Left ventricle myocardium inferior (tissue), 1 donor: Measurements from ENCODE around the gene BMP7. TPM values are rescaled to one million over a fixed set of nuclear protein-coding genes. Genes with fewer than 3 reads are reported as not detected.
"Not testable (repeated sequence)": the region's sequence is repeated elsewhere in the genome, so short reads cannot be mapped to it uniquely, and the experiment has no call there.

Experiments used
- DNase-seq: peaks from one replicate; pipeline ENCODE4 v3.0.0-alpha.2; 2020
- H3K27ac ChIP-seq: fragments of 200-600 bp; replicated peaks from 2 replicates; pipeline ENCODE4 v1.8.0; 2021
- H3K27me3 ChIP-seq: fragments of 200-600 bp; 2 replicates; pipeline ENCODE4 v1.8.0; 2021; ENCODE audit warnings: low read depth
- H3K36me3 ChIP-seq: fragments of 200-600 bp; 2 replicates; pipeline ENCODE4 v1.8.0; 2021
- H3K4me1 ChIP-seq: fragments of 200-600 bp; 2 replicates; pipeline ENCODE4 v1.8.0; 2021
- H3K4me3 ChIP-seq: fragments of 200-600 bp; 2 replicates; pipeline ENCODE4 v1.8.0; 2021; ENCODE audit warnings: mild to moderate bottlenecking, moderate library complexity
- H3K9me3 ChIP-seq: fragments of 200-600 bp; replicated peaks from 2 replicates; pipeline ENCODE4 v1.8.0; 2021
- intact Hi-C: fragments of 100-400 bp; cut with micrococcal nuclease; formaldehyde crosslinking; loops from one replicate; pipeline ENCODE4 v1.11.0; 2022
- total RNA-seq: library from RNA; stranded (reverse); fragmentation: NEBNext Ultra II Directional; extraction: Animal tissue kit (Norgen Biotek cat#: 25700); gene quantifications from one replicate; pipeline ENCODE4 v1.2.1, GENCODE V29; 2021
- TF ChIP-seq, protein P1 (sequence below): fragments of 200-600 bp; IDR thresholded peaks from 2 replicates; pipeline ENCODE4 v1.8.0; 2021; ENCODE audit warnings: antibody characterized with exemption, mild to moderate bottlenecking, borderline replicate concordance
- donor health status: DM: no; HTN: yes; CAD: no; lungs with severe emphysema.

Gene BMP7
- total RNA-seq, 1 donor from 2014 or later = 19.9 TPM

DNA sequence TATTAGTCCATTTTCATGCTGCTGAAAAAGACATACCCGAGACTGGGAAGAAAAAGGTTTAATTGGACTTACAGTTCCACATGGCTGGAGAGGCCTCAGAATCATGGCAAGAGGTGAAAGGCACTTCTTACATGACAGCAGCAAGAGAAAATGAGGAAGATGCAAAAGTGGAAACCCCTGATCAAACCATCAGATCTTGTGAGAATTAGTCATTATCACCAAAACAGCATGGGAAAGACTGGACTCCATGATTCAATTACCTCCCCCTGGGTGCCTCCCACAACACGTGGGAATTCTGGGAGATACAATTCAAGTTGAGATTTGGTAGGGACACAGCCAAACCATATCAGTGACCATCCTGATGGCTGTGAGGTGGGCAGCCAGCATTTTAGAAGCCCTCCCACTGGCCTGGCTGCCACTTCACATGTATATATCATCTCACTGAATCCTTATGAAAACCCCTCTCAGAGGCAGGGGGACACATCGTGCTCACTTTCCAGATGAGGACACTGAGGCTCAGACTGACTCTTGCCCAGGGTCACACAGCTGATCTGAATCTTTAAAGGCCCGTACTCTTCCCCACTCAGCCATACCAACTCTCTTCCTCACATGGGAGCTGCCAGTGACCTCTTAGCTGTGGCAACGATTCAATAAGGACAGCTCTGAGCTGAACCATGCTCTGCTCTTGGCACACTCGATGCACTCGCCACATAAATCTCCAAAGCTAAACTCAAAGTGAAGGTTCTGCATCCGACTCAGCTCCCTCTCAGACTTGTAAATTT, 25.7 kb downstream of the BMP7 start:
- Histone ChIP-seq H3K27ac (no peak overlapping the region), H3K9me3 (no peaks in the 10 kb centered on the region), H3K27me3 (no peaks in the 10 kb centered on the region), H3K4me3 (no peak overlapping the region), H3K4me1 (peaks cover 20% of the 10 kb centered on the region), H3K36me3 (no peaks in the 10 kb centered on the region)
- intact Hi-C loops = no loop called here
- TF ChIP-seq, protein P1, sequence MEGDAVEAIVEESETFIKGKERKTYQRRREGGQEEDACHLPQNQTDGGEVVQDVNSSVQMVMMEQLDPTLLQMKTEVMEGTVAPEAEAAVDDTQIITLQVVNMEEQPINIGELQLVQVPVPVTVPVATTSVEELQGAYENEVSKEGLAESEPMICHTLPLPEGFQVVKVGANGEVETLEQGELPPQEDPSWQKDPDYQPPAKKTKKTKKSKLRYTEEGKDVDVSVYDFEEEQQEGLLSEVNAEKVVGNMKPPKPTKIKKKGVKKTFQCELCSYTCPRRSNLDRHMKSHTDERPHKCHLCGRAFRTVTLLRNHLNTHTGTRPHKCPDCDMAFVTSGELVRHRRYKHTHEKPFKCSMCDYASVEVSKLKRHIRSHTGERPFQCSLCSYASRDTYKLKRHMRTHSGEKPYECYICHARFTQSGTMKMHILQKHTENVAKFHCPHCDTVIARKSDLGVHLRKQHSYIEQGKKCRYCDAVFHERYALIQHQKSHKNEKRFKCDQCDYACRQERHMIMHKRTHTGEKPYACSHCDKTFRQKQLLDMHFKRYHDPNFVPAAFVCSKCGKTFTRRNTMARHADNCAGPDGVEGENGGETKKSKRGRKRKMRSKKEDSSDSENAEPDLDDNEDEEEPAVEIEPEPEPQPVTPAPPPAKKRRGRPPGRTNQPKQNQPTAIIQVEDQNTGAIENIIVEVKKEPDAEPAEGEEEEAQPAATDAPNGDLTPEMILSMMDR = no peak
- DNase-seq = no peak

DNA sequence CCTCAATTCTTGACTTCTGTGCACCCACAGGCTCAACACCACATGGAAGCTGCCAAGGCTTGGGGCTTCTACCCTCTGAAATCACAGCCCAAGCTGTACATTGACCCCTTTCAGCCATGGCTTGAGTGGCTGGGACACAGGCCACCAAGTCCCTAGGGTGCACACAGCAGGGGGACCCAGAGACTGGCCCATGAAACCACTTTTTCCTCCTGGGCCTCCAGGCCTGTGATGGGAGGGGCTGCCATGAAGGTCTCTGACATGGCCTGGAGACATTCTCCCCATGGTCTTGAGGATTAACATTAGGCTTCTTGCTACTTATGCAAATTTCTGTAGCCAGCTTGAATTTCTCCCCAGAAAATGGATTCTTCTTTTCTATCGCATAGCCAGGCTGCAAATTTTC, 26.7 kb downstream of the BMP7 start:
- not testable (repeated sequence) for DNase-seq, H3K36me3 ChIP-seq, H3K27ac ChIP-seq

DNA sequence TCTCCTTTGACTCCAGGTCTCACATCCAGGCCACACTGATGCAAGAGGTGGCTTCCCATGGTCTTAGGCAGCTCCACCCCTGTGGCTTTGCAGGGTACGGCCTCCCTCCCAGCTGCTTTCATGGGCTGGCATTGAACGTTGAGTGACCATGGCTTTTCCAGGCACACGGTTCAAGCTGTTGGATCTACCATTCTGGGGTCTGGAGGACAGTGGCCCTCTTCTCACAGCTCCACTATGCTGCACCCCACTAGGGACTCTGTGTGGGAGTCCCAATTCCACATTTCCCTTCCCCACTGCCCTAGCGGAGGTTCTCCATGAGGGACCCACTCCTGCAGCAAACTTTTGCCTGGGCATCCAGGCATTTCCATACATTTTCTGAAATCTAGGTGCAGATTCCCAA, 27.1 kb downstream of the BMP7 start:
- H3K4me3 ChIP-seq, intact Hi-C loops, H3K27ac ChIP-seq, DNase-seq, H3K27me3 ChIP-seq, H3K9me3 ChIP-seq, H3K36me3 ChIP-seq: not testable (repeated sequence)
- H3K4me1 ChIP-seq = peaks cover 20% of the 10 kb centered on the region

More for the DNA sequence above, 26.7 kb downstream of the BMP7 start:
- H3K9me3 ChIP-seq, intact Hi-C loops, H3K27me3 ChIP-seq, H3K4me3 ChIP-seq: not testable (repeated sequence)
- peaks cover 20% of the 10 kb centered on the region for H3K4me1 ChIP-seq

DNA sequence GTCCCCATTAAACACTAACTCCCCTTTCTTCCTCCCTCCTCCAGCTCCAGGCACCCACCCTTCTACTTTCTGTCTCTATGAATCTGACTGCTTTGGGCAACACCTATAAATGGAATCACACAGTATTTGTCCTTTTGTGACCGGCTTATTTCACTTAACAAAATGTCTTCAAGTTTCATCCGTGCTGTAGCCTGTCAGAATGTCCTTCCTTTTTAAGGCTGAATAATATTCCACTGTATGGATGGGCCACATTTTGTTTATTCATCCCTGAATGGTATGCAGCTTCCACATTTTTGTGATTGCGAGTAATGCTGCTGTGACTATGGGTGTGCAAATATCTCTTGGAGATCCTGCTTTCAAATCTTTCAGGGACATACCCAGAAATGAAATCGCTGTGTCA, 28.4 kb downstream of the BMP7 start:
- TF ChIP-seq, protein P1 = no peak
- DNase-seq = no peak
- no peaks in the 10 kb centered on the region for H3K36me3 ChIP-seq
- peaks cover 20% of the 10 kb centered on the region for H3K4me1 ChIP-seq
- intact Hi-C loops = no loop called here
- H3K27me3 ChIP-seq = peaks cover 16% of the 10 kb centered on the region
- H3K9me3 ChIP-seq = no peaks in the 10 kb centered on the region
- no peak overlapping the region for H3K27ac ChIP-seq
- H3K4me3 ChIP-seq = no peak overlapping the region

DNA sequence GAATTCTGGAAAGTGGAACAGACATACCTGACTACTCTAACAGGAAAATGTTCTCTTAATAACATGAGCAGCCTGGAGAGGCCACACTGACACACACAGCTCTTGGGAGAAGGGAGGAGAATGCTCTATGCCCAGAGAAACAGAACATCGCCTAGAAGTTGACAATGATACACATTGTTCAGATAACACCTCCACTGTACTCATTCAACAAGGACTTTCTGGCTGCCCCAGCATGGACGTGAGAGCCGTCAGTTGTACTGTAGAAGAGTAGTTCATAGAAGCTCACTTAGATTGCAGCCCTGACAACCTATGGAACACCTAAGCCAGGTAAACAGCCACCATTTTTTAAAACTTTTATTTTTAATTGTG, 28.9 kb downstream of the BMP7 start:
- peaks cover 20% of the 10 kb centered on the region for H3K4me1 ChIP-seq

DNA sequence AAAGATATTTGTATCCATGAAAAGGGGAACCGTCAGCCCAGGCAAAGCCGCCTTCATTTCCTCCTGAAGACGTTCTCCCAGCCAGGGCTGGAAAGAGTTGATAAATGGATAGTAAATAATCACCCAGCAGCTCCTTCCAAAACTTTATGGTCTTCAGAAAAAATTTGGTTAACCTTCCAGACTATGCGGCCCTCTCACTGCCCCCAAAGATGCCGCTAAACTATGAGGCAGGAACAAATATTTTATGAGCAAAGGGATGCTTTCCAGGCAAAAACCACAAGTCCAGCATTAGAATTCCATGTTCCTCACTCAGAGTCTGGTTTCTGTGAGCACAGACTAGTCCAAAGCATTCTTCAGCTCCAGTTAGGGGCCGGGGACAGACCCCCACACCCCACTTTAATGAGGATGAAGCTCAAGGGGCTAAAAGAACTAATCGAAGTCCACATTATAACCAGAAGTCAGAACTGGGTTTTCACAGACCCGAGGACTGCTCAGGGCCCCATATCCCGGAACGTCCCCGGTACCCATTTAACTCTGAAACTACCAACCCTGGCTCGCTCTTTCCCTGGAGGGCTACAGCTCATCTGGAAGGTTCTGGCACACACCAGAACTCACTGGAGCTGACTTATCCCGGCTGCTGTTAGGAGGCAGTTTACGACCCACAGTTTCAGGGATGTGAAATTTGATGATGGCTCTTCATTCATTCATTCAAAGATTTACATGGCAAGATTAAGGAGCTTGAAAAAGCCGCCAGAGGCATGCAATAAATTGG, 29.4 kb downstream of the BMP7 start:
- intact Hi-C loops = no loop called here
- H3K27ac ChIP-seq = no peak overlapping the region
- TF ChIP-seq, protein P1 = no peak
- H3K4me1 ChIP-seq = peaks cover 20% of the 10 kb centered on the region
- no peak overlapping the region for H3K4me3 ChIP-seq
- no peaks in the 10 kb centered on the region for H3K36me3 ChIP-seq
- no peak for DNase-seq
- no peaks in the 10 kb centered on the region for H3K9me3 ChIP-seq
- peaks cover 16% of the 10 kb centered on the region for H3K27me3 ChIP-seq

More for the DNA sequence above, 28.9 kb downstream of the BMP7 start:
- Histone ChIP-seq H3K9me3 (no peaks in the 10 kb centered on the region), H3K36me3 (no peaks in the 10 kb centered on the region), H3K27me3 (peaks cover 16% of the 10 kb centered on the region), H3K4me3 (no peak overlapping the region), H3K27ac (no peak overlapping the region)
- intact Hi-C loops = no loop called here
- DNase-seq = no peak
- TF ChIP-seq, protein P1 = no peak
